Endothelial cell of umbilical vein (primary cell): ENCODE measurements around the gene PRKCQ. TPM values are rescaled to one million over a fixed set of nuclear protein-coding genes. Genes with fewer than 3 reads are reported as not detected.

Experiments used
- BruUV-seq: library from RNA; stranded (reverse); fragments of 400-500 nt; replicated peaks from 2 replicates; lab custom pipeline; 2021; lab: Mats Ljungman, UMichigan
- CTCF ChIA-PET: fragments of 300-600, 350-600 bp; sonication (Branson Sonifier 250); formaldehyde crosslinking; loops from one replicate; lab custom pipeline; 2021; ENCODE audit warnings: antibody characterized with exemption, inconsistent platforms; lab: Charles Lee
- POLR2A ChIA-PET: fragments of 300-600, 350-600 bp; sonication (Branson Sonifier 250); formaldehyde crosslinking; loops from one replicate; lab custom pipeline; 2021; ENCODE audit warnings: antibody characterized with exemption, inconsistent platforms; lab: Charles Lee
- DNase-seq: peaks from one replicate; pipeline ENCODE4 v3.0.0-alpha.2; 2011; ENCODE audit warnings: low read depth, low spot score
- FAIRE-seq: peaks from 2 replicates; lab custom pipeline; 2011; peaks lifted over from hg19 to GRCh38; lab: Jason Lieb, UNC
- H2AFZ ChIP-seq: 2 replicates; pipeline ENCODE4 v1.6.0; 2012; ENCODE audit warnings: low read depth, low read length, control low read depth, inconsistent platforms
- H3K27ac ChIP-seq: 2 replicates; pipeline ENCODE4 v1.5.1; 2011; ENCODE audit warnings: low read depth, mild to moderate bottlenecking, control low read depth, low read length, moderate library complexity; ENCODE audit not compliant: insufficient read depth
- H3K27me3 ChIP-seq, 2 experiments: 2 replicates each; pipeline versions ENCODE4 v1.6.0 to v1.6.1; 2011; ENCODE audit warnings: low read length in 2 of 2, mixed read lengths in 1 of 2; ENCODE audit not compliant: control insufficient read depth in 2 of 2, insufficient read depth in 2 of 2
- H3K36me3 ChIP-seq, 2 experiments: 2 replicates in 1 of 2; 3 replicates in 1 of 2; pipeline ENCODE4 v1.5.1; 2011; ENCODE audit warnings: low read length in 2 of 2, mild to moderate bottlenecking in 1 of 2, moderate library complexity in 1 of 2; ENCODE audit not compliant: control insufficient read depth in 2 of 2, insufficient read depth in 2 of 2; ENCODE audit errors: extremely low read depth in 1 of 2
- H3K4me1 ChIP-seq: 3 replicates; pipeline ENCODE4 v1.5.1; 2011; ENCODE audit warnings: mild to moderate bottlenecking, low read length; ENCODE audit not compliant: control insufficient read depth, insufficient read depth; ENCODE audit errors: extremely low read depth
- H3K4me2 ChIP-seq: 2 replicates; pipeline ENCODE4 v1.6.1; 2011; ENCODE audit warnings: low read length, control low read depth, mixed read lengths; ENCODE audit not compliant: insufficient read depth
- H3K4me3 ChIP-seq, 3 experiments: fragments of 200-600 bp in 1 of 3; sonication (generic), shearing (Covaris generic) in 1 of 3; replicated peaks in 1 of 3; 2 replicates each; pipeline ENCODE4 v1.5.1; 2011 to 2016; ENCODE audit warnings: control low read depth in 3 of 3, low read length in 3 of 3, mild to moderate bottlenecking in 2 of 3, inconsistent platforms in 1 of 3, low read depth in 1 of 3, moderate library complexity in 1 of 3; ENCODE audit not compliant: insufficient read depth in 1 of 3
- H3K79me2 ChIP-seq: 2 replicates; pipeline ENCODE4 v1.6.0; 2012; ENCODE audit warnings: low read length, inconsistent platforms; ENCODE audit not compliant: control insufficient read depth, insufficient read depth
- H3K9ac ChIP-seq: replicated peaks from 2 replicates; pipeline ENCODE3; 2011; ENCODE audit warnings: low read length, control low read depth; ENCODE audit not compliant: insufficient read depth; ENCODE audit errors: extremely low read depth
- H3K9me1 ChIP-seq: replicated peaks from 3 replicates; pipeline ENCODE4 v1.6.0; 2011; ENCODE audit warnings: mild to moderate bottlenecking, low read length; ENCODE audit not compliant: control insufficient read depth, insufficient read depth; ENCODE audit errors: extremely low read depth
- H3K9me3 ChIP-seq: replicated peaks from 2 replicates; pipeline ENCODE4 v1.5.1; 2012; ENCODE audit warnings: low read length, inconsistent platforms; ENCODE audit not compliant: control insufficient read depth, insufficient read depth
- H4K20me1 ChIP-seq: replicated peaks from 2 replicates; pipeline ENCODE3; 2011; ENCODE audit warnings: mild to moderate bottlenecking, low read length; ENCODE audit not compliant: control insufficient read depth, insufficient read depth; ENCODE audit errors: extremely low read depth
- CTCF ChIP-seq, 2 donors: IDR thresholded peaks; 1 replicate in 1 of 2; 2 replicates in 1 of 2; pipeline ENCODE4 v1.5.1; 2011; ENCODE audit warnings: low read length in 2 of 2, mild to moderate bottlenecking in 2 of 2, moderate library complexity in 2 of 2, control low read depth in 1 of 2, inconsistent platforms in 1 of 2, low read depth in 1 of 2; ENCODE audit not compliant: insufficient read depth in 1 of 2; ENCODE audit errors: extremely low read depth in 1 of 2
- EZH2 ChIP-seq: IDR thresholded peaks from 2 replicates; pipeline ENCODE4 v1.6.1; 2012; ENCODE audit warnings: borderline replicate concordance, low read depth, mild to moderate bottlenecking, moderate library complexity, low read length, inconsistent platforms; ENCODE audit not compliant: severe bottlenecking
- FOS ChIP-seq: IDR thresholded peaks from 2 replicates; pipeline ENCODE4 v1.6.1; 2011; ENCODE audit warnings: mild to moderate bottlenecking, low read length, moderate library complexity, borderline replicate concordance; ENCODE audit not compliant: insufficient read depth
- GATA2 ChIP-seq: IDR thresholded peaks from 2 replicates; pipeline ENCODE4 v1.7.0; 2011; ENCODE audit warnings: low read depth, mild to moderate bottlenecking, moderate library complexity, mixed read lengths, low read length; ENCODE audit not compliant: insufficient read length, insufficient read depth
- JUN ChIP-seq: IDR thresholded peaks from 2 replicates; pipeline ENCODE4 v1.6.1; 2011; ENCODE audit warnings: borderline replicate concordance, low read depth; ENCODE audit not compliant: insufficient read length, insufficient read depth
- MAX ChIP-seq: IDR thresholded peaks from 2 replicates; pipeline ENCODE4 v1.6.1; 2011; ENCODE audit not compliant: insufficient read depth, insufficient read length
- MYC ChIP-seq: IDR thresholded peaks from one replicate; pipeline ENCODE4 v1.6.1; 2011; ENCODE audit warnings: mild to moderate bottlenecking, low read depth, low read length
- POLR2A ChIP-seq: IDR thresholded peaks from 2 replicates; pipeline ENCODE4 v1.6.1; 2012; ENCODE audit warnings: low read depth, mild to moderate bottlenecking, control low read depth, low read length
- POLR2AphosphoS5 ChIP-seq: IDR thresholded peaks from 2 replicates; pipeline ENCODE4 v1.6.1; 2012; ENCODE audit warnings: low read depth, mild to moderate bottlenecking, control low read depth, low read length, moderate library complexity; ENCODE audit not compliant: insufficient read depth
- dilution Hi-C: fragments of 300-500 bp; cut with MboI; formaldehyde crosslinking; loops from one replicate; pipeline ENCODE4 v1.15.0; 2019; ENCODE audit warnings: low sequenced_read_pairs; ENCODE audit not compliant: extremely low pct_ligation_motif_present
- intact Hi-C: fragments of 100-400 bp; cut with micrococcal nuclease; formaldehyde crosslinking; loops from one replicate; pipeline ENCODE4 v1.10.0; 2022
- polyA plus RNA-seq, 4 experiments: library from polyadenylated mRNA; depleted of rRNA in 3 of 4; stranded (reverse) in 3 of 4; unstranded in 1 of 4; fragments of >200 nt; gene quantifications; 2 replicates each; pipeline versions ENCODE4 v1.2.1 to v1.2.3, GENCODE V29; 2011 to 2012; ENCODE audit warnings: missing spikeins in 1 of 4
- total RNA-seq: library from RNA; stranded (reverse); gene quantifications from 2 replicates; pipeline ENCODE4 v1.2.3, GENCODE V29; 2021

Gene PRKCQ
- total and polyA plus RNA-seq, 2 donors (not counting 3 experiments of a cell fraction or from before 2014, with no cell fraction given): 0.32 to 0.55 TPM

- FAIRE-seq (no peak), DNase-seq (no peak)
- H3K9me3 ChIP-seq: no peaks in the 10 kb centered on the region
- no peak overlapping the region for H2AFZ ChIP-seq
- H3K79me2 ChIP-seq: no peaks in the 10 kb centered on the region
- no peaks in the 10 kb centered on the region for H3K27me3 ChIP-seq
- no TSS peak for BruUV-seq
- intact Hi-C loops: no loop called here
- ChIA-PET CTCF (interaction anchor here (2.6 kb wide), 1 partner anchor 12 kb away, joined by 5 read pairs; no protein-coding TSS in a partner anchor), POLR2A (no interaction called here)
- dilution Hi-C loops: no loop called here
- H3K27ac ChIP-seq: no peak overlapping the region
- no peak for TF ChIP-seq POLR2AphosphoS5
- no peak for TF ChIP-seq JUN
- no peak for TF ChIP-seq FOS
- TF ChIP-seq EZH2: no peak
- TF ChIP-seq POLR2A: no peak
- no peak for TF ChIP-seq GATA2
- TF ChIP-seq MYC: no peak
- no peak for TF ChIP-seq MAX
- TF ChIP-seq CTCF (IDR thresholded peaks at IDR 0.05; ENCODE audit: extremely low read depth in 1 of 2, insufficient read depth in 1 of 2, low read depth in 1 of 2, low read length in 2 of 2): no peak
- no peaks in the 10 kb centered on the region for H3K9me1 ChIP-seq
- H3K9ac ChIP-seq: no peak overlapping the region
- H3K4me2 ChIP-seq: no peak overlapping the region
- H3K4me1 ChIP-seq: no peaks in the 10 kb centered on the region
- no peaks in the 10 kb centered on the region for H3K36me3 ChIP-seq
- H4K20me1 ChIP-seq: no peaks in the 10 kb centered on the region
- H3K4me3 ChIP-seq: no peak overlapping the region
Observed at GRCh38 chr10:6601246-6601805, 21.2 kb upstream of the PRKCQ start.
